Ramos (cell line): ENCODE data around the gene STK39.

Source experiments
- in situ Hi-C: fragments of 300-500 bp; cut with MboI; formaldehyde crosslinking; loops from one replicate; pipeline ENCODE4 v1.14.3; 2022; ENCODE audit warnings: low sequenced_read_pairs; ENCODE audit not compliant: unreplicated experiment

Gene STK39

GRCh38 chr2:167966937-167967913, 280.2 kb downstream of the STK39 start:
- in situ Hi-C loops: loop anchor here (5.0 kb wide), 1 partner anchor 150 kb away; no protein-coding TSS in a partner anchor

GRCh38 chr2:167965907-167966761, 281.3 kb downstream of the STK39 start:
- in situ Hi-C loops: loop anchor here (5.0 kb wide), 1 partner anchor 151 kb away; no protein-coding TSS in a partner anchor

- in situ Hi-C loops: loop anchor here (5.0 kb wide), 1 partner anchor 152 kb away; no protein-coding TSS in a partner anchor
Measured at GRCh38 chr2:167964650-167965413, 282.6 kb downstream of the STK39 start.

GRCh38 chr2:167963899-167964649, 283.3 kb downstream of the STK39 start:
- in situ Hi-C loops: no loop called here

GRCh38 chr2:167962436-167963226, 284.8 kb downstream of the STK39 start:
- in situ Hi-C loops: no loop called here

- in situ Hi-C loops: no loop called here
Measured at GRCh38 chr2:167961536-167962048, 285.8 kb downstream of the STK39 start.

GRCh38 chr2:167960089-167960747, 287.2 kb downstream of the STK39 start:
- in situ Hi-C loops: no loop called here

GRCh38 chr2:167957662-167958061, 289.7 kb downstream of the STK39 start:
- in situ Hi-C loops: no loop called here

- in situ Hi-C loops: no loop called here
Measured at GRCh38 chr2:167955264-167955906, 292.0 kb downstream of the STK39 start.

- in situ Hi-C loops: no loop called here
Measured at GRCh38 chr2:167954495-167954894, 292.9 kb downstream of the STK39 start.

GRCh38 chr2:167953776-167954175, 293.6 kb downstream of the STK39 start:
- in situ Hi-C loops: no loop called here

GRCh38 chr2:167950571-167950970, 296.8 kb downstream of the STK39 start:
- in situ Hi-C loops: no loop called here

- in situ Hi-C loops: no loop called here
Measured at GRCh38 chr2:167946441-167946841, 301.0 kb downstream of the STK39 start.

- in situ Hi-C loops: no loop called here
Measured at GRCh38 chr2:167945660-167946368, 301.6 kb downstream of the STK39 start.

GRCh38 chr2:167944825-167945659, 302.4 kb downstream of the STK39 start:
- in situ Hi-C loops: no loop called here

- in situ Hi-C loops: no loop called here
Measured at GRCh38 chr2:167943897-167944296, 303.5 kb downstream of the STK39 start.
